NB4 (cell line): ENCODE measurements around the gene IL21R.

Experiments
- DNase-seq: peaks from one replicate; pipeline ENCODE4 v3.0.0; 2010; ENCODE audit warnings: low read depth
- H3K4me3 ChIP-seq: one replicate; pipeline ENCODE4 v1.5.1; 2011; ENCODE audit warnings: mild to moderate bottlenecking, low read depth, low read length, moderate library complexity
- CTCF ChIP-seq: IDR thresholded peaks from one replicate; pipeline ENCODE4 v1.5.1; 2012; ENCODE audit warnings: low read depth, low read length
- MYC ChIP-seq: IDR thresholded peaks from 2 replicates; pipeline ENCODE4 v1.6.1; 2011; ENCODE audit warnings: low read depth, low read length
- POLR2A ChIP-seq: IDR thresholded peaks from 2 replicates; pipeline ENCODE4 v1.6.1; 2011; ENCODE audit warnings: mild to moderate bottlenecking; ENCODE audit not compliant: insufficient read length; ENCODE audit errors: extremely low read depth
- TF ChIP-seq, protein P1 (sequence below): IDR thresholded peaks from 2 replicates; pipeline ENCODE4 v1.6.1; 2011; ENCODE audit warnings: low read depth, low read length

Gene IL21R

GRCh38 chr16:27413956-27414355, 12.0 kb downstream of the IL21R start:
- no peak for DNase-seq

GRCh38 chr16:27414788-27415431, 12.9 kb downstream of the IL21R start:
- peak; percentile 37 for DNase-seq
- H3K4me3 ChIP-seq: no peak overlapping the region
- TF ChIP-seq POLR2A (no peak), MYC (no peak), CTCF (no peak)
- TF ChIP-seq, protein P1, sequence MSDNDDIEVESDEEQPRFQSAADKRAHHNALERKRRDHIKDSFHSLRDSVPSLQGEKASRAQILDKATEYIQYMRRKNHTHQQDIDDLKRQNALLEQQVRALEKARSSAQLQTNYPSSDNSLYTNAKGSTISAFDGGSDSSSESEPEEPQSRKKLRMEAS: no peak

More at GRCh38 chr16:27413956-27414355, 12.0 kb downstream of the IL21R start:
- H3K4me3 ChIP-seq: no peak overlapping the region
- TF ChIP-seq POLR2A (no peak), MYC (no peak), CTCF (no peak)
- TF ChIP-seq, protein P1: no peak

DNA sequence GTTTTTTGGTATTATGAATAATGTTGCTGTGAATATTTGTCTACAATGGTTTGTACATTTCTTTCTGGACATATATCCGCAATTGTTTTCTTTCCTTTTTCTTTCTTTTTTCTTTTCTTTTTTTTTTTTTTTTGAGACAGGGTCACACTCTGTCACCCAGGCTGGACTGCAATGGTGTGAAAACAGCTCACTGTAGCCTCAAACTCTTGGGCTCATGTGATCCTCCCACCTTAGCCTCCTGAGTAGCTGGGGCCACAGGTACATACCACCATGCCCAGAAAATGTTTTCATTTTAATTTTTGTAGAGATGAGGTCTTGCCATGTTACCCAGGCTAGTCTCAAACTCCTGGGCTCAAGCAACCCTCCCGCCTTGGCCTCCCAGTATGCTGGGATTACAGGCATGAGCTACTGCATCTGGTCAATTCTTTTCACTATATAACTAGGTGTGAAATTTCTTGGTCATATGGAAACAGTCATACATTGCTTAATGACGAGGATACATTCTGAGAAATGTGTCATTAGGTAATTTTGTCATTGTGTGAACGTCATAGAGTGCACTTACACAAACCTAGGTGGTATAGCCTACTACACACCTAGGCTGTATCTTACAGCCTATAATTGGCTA, 15.2 kb downstream of the IL21R start:
- no peak for TF ChIP-seq POLR2A
- TF ChIP-seq CTCF: no peak
- TF ChIP-seq, protein P1: no peak
- no peak for TF ChIP-seq MYC
- H3K4me3 ChIP-seq: no peak overlapping the region
- no peak for DNase-seq

- H3K4me3 ChIP-seq: no peak overlapping the region
- DNase-seq: no peak
- TF ChIP-seq CTCF: no peak
Observed at GRCh38 chr16:27421961-27422740, 20.2 kb downstream of the IL21R start.

- no peak for DNase-seq
- TF ChIP-seq CTCF: no peak
- TF ChIP-seq POLR2A: no peak
- no peak for TF ChIP-seq MYC
- TF ChIP-seq, protein P1: no peak
Observed at GRCh38 chr16:27424772-27425498, 23.0 kb downstream of the IL21R start.

More at GRCh38 chr16:27424772-27425498, 23.0 kb downstream of the IL21R start:
- no peak overlapping the region for H3K4me3 ChIP-seq
